ENCODE results near the gene TRIM45.
A peak's percentile ranks its signal among the peaks of the same experiment; 100 is the strongest.
"Not testable (repeated sequence)": the region's sequence is repeated elsewhere in the genome, so short reads cannot be mapped to it uniquely, and the experiment has no call there.

Gene TRIM45

GRCh38 chr1:117121589-117122329 lies at the start of gene TRIM45:
Gene TRIM45 (minus strand): TSS chr1:117121749. CDS start chr1:117121201, 548 bp downstream.
- peak; percentile 56 to 62 for DNase-seq (ENCODE audit: low read depth in 2 of 2, low spot score in 1 of 2)

- no peak for DNase-seq (ENCODE audit: low read depth in 2 of 2, low spot score in 1 of 2)
These were observed 48.5 kb upstream of the TRIM45 start for GRCh38 chr1:117169871-117170596.

- DNase-seq (ENCODE audit: low read depth in 2 of 2, low spot score in 1 of 2): no peak
These were observed 45.9 kb upstream of the TRIM45 start for GRCh38 chr1:117167402-117167801.

GRCh38 chr1:117166076-117166475 lies 44.5 kb upstream of the TRIM45 start:
- DNase-seq (ENCODE audit: low read depth in 2 of 2, low spot score in 1 of 2): no peak

GRCh38 chr1:117164209-117164608 lies 42.7 kb upstream of the TRIM45 start:
- DNase-seq (ENCODE audit: low read depth in 2 of 2, low spot score in 1 of 2): no peak

GRCh38 chr1:117162816-117163215 lies 41.3 kb upstream of the TRIM45 start:
- no peak for DNase-seq (ENCODE audit: low read depth in 2 of 2, low spot score in 1 of 2)

- no peak for DNase-seq (ENCODE audit: low read depth in 2 of 2, low spot score in 1 of 2)
These were observed 40.3 kb upstream of the TRIM45 start for GRCh38 chr1:117161887-117162286.

- not testable (repeated sequence) for DNase-seq (ENCODE audit: low read depth in 2 of 2, low spot score in 1 of 2)
These were observed 29.8 kb upstream of the TRIM45 start for GRCh38 chr1:117151305-117151704.

- no peak for DNase-seq (ENCODE audit: low read depth in 2 of 2, low spot score in 1 of 2)
These were observed 28.8 kb upstream of the TRIM45 start for GRCh38 chr1:117150316-117150715.

- no peak for DNase-seq (ENCODE audit: low read depth in 2 of 2, low spot score in 1 of 2)
These were observed 26.5 kb upstream of the TRIM45 start for GRCh38 chr1:117147856-117148588.

GRCh38 chr1:117147341-117147831 lies 25.8 kb upstream of the TRIM45 start:
- DNase-seq (ENCODE audit: low read depth in 2 of 2, low spot score in 1 of 2): no peak

GRCh38 chr1:117146575-117147340 lies 25.2 kb upstream of the TRIM45 start:
- DNase-seq (ENCODE audit: low read depth in 2 of 2, low spot score in 1 of 2): no peak

GRCh38 chr1:117146072-117146471 lies 24.5 kb upstream of the TRIM45 start:
- DNase-seq (ENCODE audit: low read depth in 2 of 2, low spot score in 1 of 2): no peak

- DNase-seq (ENCODE audit: low read depth in 2 of 2, low spot score in 1 of 2): no peak
These were observed 22.3 kb upstream of the TRIM45 start for GRCh38 chr1:117143871-117144270.

GRCh38 chr1:117143172-117143571 lies 21.6 kb upstream of the TRIM45 start:
- DNase-seq (ENCODE audit: low read depth in 2 of 2, low spot score in 1 of 2): no peak

- DNase-seq (ENCODE audit: low read depth in 2 of 2, low spot score in 1 of 2): no peak
These were observed 20.7 kb upstream of the TRIM45 start for GRCh38 chr1:117142200-117142599.

GRCh38 chr1:117138561-117138960 lies 17.0 kb upstream of the TRIM45 start:
- no peak for DNase-seq (ENCODE audit: low read depth in 2 of 2, low spot score in 1 of 2)

- no peak for DNase-seq (ENCODE audit: low read depth in 2 of 2, low spot score in 1 of 2)
These were observed 16.6 kb upstream of the TRIM45 start for GRCh38 chr1:117138106-117138505.

- no peak for DNase-seq (ENCODE audit: low read depth in 2 of 2, low spot score in 1 of 2)
These were observed 15.8 kb upstream of the TRIM45 start for GRCh38 chr1:117137281-117137855.

GRCh38 chr1:117136749-117137148 lies 15.2 kb upstream of the TRIM45 start:
- DNase-seq (ENCODE audit: low read depth in 2 of 2, low spot score in 1 of 2): no peak

GRCh38 chr1:117135329-117135728 lies 13.8 kb upstream of the TRIM45 start:
- DNase-seq (ENCODE audit: low read depth in 2 of 2, low spot score in 1 of 2): no peak

All from stimulated activated CD8-positive, alpha-beta memory T cell treated with anti-CD3 and anti-CD28 coated beads, Interleukin-4, amount 100 ng/mL, for 1 hour (primary cell).